Neural cell (in vitro differentiated cells): ENCODE data around the gene TNFRSF4. TPM values are rescaled to one million over a fixed set of nuclear protein-coding genes. Genes with fewer than 3 reads are reported as not detected.

ENCODE experiments used
- H2AFZ ChIP-seq: fragments of 200-600, 300-800 bp; sonication (generic), shearing (Covaris generic); 2 replicates; pipeline ENCODE4 v1.6.0; 2014; ENCODE audit warnings: low read depth, mild to moderate bottlenecking, antibody characterized with exemption, low read length, moderate library complexity
- H3F3A ChIP-seq: fragments of 200-600 bp; shearing (Covaris generic); 2 replicates; pipeline ENCODE4 v1.6.1; 2016; ENCODE audit warnings: mild to moderate bottlenecking, moderate library complexity, mixed read lengths, antibody characterized with exemption, low read length; ENCODE audit not compliant: insufficient read depth, poor library complexity, severe bottlenecking
- H3K27ac ChIP-seq: fragments of 200-600, 300-800 bp; sonication (generic), shearing (Covaris generic); 2 replicates; pipeline ENCODE4 v1.5.1; 2014; ENCODE audit warnings: mild to moderate bottlenecking, low read length, moderate library complexity
- H3K27me3 ChIP-seq: fragments of 300-800, 200-600 bp; sonication (generic), shearing (Covaris generic); 2 replicates; pipeline ENCODE4 v1.6.0; 2014; ENCODE audit warnings: mild to moderate bottlenecking, low read depth, low read length, moderate library complexity; ENCODE audit not compliant: insufficient read depth
- H3K36me3 ChIP-seq: fragments of 300-800, 200-600 bp; sonication (generic), shearing (Covaris generic); 2 replicates; pipeline ENCODE4 v1.5.1; 2014; ENCODE audit warnings: mild to moderate bottlenecking, antibody characterized with exemption, low read length, moderate library complexity; ENCODE audit not compliant: insufficient read depth
- H3K4me2 ChIP-seq: fragments of 300-800, 200-600 bp; sonication (generic), shearing (Covaris generic); 2 replicates; pipeline ENCODE4 v1.6.0; 2014; ENCODE audit warnings: mild to moderate bottlenecking, low read length
- H3K4me3 ChIP-seq: fragments of 300-800, 200-600 bp; sonication (generic), shearing (Covaris generic); 2 replicates; pipeline ENCODE4 v1.5.1; 2014; ENCODE audit warnings: mild to moderate bottlenecking, low read length, moderate library complexity
- H3K79me2 ChIP-seq: fragments of 200-600 bp; shearing (Covaris generic); replicated peaks from 2 replicates; pipeline ENCODE4 v1.6.0; 2014; ENCODE audit warnings: mild to moderate bottlenecking, low read length, moderate library complexity; ENCODE audit not compliant: insufficient read depth
- H3K9ac ChIP-seq: fragments of 300-800, 200-600 bp; sonication (generic), shearing (Covaris generic); 2 replicates; pipeline ENCODE4 v1.6.1; 2016; ENCODE audit warnings: mild to moderate bottlenecking, low read length, mixed read lengths
- H3K9me2 ChIP-seq: fragments of 200-600 bp; shearing (Covaris generic); 2 replicates; pipeline ENCODE4 v1.6.1; 2016; ENCODE audit warnings: mild to moderate bottlenecking, low read length, mixed read lengths; ENCODE audit not compliant: insufficient read depth
- H3K9me3 ChIP-seq: fragments of 200-600, 300-800 bp; sonication (generic), shearing (Covaris generic); 2 replicates; pipeline ENCODE4 v1.6.1; 2016; ENCODE audit warnings: mild to moderate bottlenecking, mixed run types, low read length, moderate library complexity, mixed read lengths
- H4K20me1 ChIP-seq: fragments of 200-600 bp; shearing (Covaris generic); 2 replicates; pipeline ENCODE4 v1.6.1; 2016; ENCODE audit warnings: mild to moderate bottlenecking, mixed run types; ENCODE audit not compliant: insufficient read depth
- CTCF ChIP-seq: fragments of 450-650 bp; IDR thresholded peaks from 2 replicates; pipeline ENCODE4 v1.5.1; 2014; ENCODE audit warnings: antibody characterized with exemption, mild to moderate bottlenecking, moderate library complexity; ENCODE audit not compliant: poor library complexity, severe bottlenecking
- EP300 ChIP-seq: fragments of 450-650 bp; conservative IDR thresholded peaks from 2 replicates; pipeline ENCODE4 v1.6.1; 2014; ENCODE audit warnings: antibody characterized with exemption, mild to moderate bottlenecking, moderate library complexity; ENCODE audit not compliant: poor library complexity, severe bottlenecking
- EZH2 ChIP-seq: fragments of 200-600, 300-800 bp; shearing (Covaris generic), sonication (generic); IDR thresholded peaks from 2 replicates; pipeline ENCODE4 v1.6.1; 2014; ENCODE audit warnings: antibody characterized with exemption, low read length, borderline replicate concordance, mild to moderate bottlenecking; ENCODE audit not compliant: insufficient read depth, poor library complexity, severe bottlenecking
- MXI1 ChIP-seq: fragments of 450-650 bp; conservative IDR thresholded peaks from 2 replicates; pipeline ENCODE4 v1.6.1; 2014; ENCODE audit warnings: antibody characterized with exemption, mild to moderate bottlenecking; ENCODE audit not compliant: poor library complexity, severe bottlenecking
- POLR2AphosphoS5 ChIP-seq: IDR thresholded peaks from 2 replicates; pipeline ENCODE4 v1.6.1; 2012
- RAD21 ChIP-seq: fragments of 450-650 bp; conservative IDR thresholded peaks from 2 replicates; pipeline ENCODE4 v1.6.1; 2014; ENCODE audit warnings: antibody characterized with exemption, mild to moderate bottlenecking, moderate library complexity
- SMC3 ChIP-seq: fragments of 450-650 bp; conservative IDR thresholded peaks from 2 replicates; pipeline ENCODE4 v1.6.1; 2014; ENCODE audit warnings: antibody characterized with exemption, mild to moderate bottlenecking, moderate library complexity; ENCODE audit not compliant: poor library complexity
- TAF1 ChIP-seq: IDR thresholded peaks from 2 replicates; pipeline ENCODE4 v1.6.1; 2012; ENCODE audit warnings: low read depth
- polyA plus RNA-seq: library from polyadenylated mRNA; depleted of rRNA; stranded (reverse); fragments of >200 nt; gene quantifications from 2 replicates; pipeline ENCODE4 v1.2.3, GENCODE V29; 2014
- TF ChIP-seq, protein P1 (sequence below): IDR thresholded peaks from 2 replicates; pipeline ENCODE4 v1.6.1; 2012; ENCODE audit warnings: borderline replicate concordance

The TNFRSF4 gene
- polyA plus RNA-seq, 1 donor from 2014 or later: not detected

DNA sequence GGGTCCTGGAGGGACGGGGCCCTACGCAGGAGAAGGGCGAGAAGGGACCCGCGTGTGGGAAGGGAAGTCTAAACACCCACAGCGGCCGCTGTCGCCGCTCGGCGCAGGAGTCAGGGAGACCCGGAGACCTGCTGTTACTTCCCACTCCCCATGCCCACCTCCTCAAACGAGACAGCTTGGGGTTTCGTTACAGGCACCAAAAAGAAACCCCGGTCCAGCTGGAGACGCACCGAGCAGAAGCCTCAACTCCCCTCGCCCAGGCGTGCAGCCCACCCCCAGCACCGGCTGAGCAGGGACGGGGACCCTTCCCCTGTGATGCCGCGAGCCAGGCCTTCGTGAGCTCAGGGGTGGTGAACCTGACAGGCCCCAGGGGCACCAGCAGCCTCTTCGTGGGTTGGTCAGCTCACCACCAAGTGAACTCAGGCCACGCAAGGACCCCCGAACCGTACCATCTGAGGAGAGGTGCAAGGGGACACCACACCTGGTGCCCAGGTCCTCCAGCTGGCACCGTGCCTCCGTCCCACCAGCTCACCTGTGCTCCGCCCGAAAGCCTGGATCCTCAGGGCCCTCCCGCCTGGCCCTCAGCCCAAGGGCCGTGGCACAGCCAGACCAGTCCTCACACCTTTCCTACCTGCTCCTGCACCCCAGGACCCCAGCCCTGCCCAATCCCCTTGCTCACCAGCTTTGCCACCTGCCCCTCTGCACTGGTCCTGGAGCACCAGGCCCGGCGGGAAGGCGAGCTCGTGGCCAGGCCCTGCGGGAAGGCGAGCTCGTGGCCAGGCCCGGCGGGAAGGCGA lies 12.8 kb upstream of the TNFRSF4 start:
- TF ChIP-seq EP300 (no peak), EZH2 (no peak), SMC3 (no peak), MXI1 (no peak), CTCF (no peak), RAD21 (no peak), TAF1 (no peak), POLR2AphosphoS5 (no peak)
- TF ChIP-seq, protein P1, sequence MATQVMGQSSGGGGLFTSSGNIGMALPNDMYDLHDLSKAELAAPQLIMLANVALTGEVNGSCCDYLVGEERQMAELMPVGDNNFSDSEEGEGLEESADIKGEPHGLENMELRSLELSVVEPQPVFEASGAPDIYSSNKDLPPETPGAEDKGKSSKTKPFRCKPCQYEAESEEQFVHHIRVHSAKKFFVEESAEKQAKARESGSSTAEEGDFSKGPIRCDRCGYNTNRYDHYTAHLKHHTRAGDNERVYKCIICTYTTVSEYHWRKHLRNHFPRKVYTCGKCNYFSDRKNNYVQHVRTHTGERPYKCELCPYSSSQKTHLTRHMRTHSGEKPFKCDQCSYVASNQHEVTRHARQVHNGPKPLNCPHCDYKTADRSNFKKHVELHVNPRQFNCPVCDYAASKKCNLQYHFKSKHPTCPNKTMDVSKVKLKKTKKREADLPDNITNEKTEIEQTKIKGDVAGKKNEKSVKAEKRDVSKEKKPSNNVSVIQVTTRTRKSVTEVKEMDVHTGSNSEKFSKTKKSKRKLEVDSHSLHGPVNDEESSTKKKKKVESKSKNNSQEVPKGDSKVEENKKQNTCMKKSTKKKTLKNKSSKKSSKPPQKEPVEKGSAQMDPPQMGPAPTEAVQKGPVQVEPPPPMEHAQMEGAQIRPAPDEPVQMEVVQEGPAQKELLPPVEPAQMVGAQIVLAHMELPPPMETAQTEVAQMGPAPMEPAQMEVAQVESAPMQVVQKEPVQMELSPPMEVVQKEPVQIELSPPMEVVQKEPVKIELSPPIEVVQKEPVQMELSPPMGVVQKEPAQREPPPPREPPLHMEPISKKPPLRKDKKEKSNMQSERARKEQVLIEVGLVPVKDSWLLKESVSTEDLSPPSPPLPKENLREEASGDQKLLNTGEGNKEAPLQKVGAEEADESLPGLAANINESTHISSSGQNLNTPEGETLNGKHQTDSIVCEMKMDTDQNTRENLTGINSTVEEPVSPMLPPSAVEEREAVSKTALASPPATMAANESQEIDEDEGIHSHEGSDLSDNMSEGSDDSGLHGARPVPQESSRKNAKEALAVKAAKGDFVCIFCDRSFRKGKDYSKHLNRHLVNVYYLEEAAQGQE: no peak

DNA sequence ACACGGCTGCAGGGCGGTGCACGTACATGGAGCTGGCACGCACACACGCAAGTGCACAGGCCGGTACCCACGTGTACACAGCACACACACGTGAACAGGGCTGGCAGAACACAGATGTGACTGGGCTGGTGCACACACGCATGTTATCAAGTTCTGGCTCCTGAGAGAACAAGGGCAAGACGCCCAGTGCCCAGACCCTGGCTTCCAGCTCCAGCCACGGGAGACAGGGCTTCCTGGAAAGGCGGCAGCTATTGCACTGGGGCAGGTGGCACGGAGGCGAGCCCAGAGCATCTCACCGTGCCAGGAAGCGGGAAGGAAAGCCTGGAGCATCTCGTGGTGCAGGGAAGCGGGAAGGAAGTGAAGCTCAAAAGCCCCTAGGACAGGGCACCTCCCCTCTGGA lies 12.0 kb upstream of the TNFRSF4 start:
- no peaks in the 10 kb centered on the region for H3F3A ChIP-seq
- H3K9ac ChIP-seq: no peak overlapping the region
- no peaks in the 10 kb centered on the region for H4K20me1 ChIP-seq
- no peaks in the 10 kb centered on the region for H3K9me2 ChIP-seq
- peaks cover 18% of the 10 kb centered on the region for H3K79me2 ChIP-seq
- no peak overlapping the region for H3K4me3 ChIP-seq
- no peak overlapping the region for H3K4me2 ChIP-seq
- no peaks in the 10 kb centered on the region for H3K36me3 ChIP-seq
- H3K9me3 ChIP-seq: no peaks in the 10 kb centered on the region
- H2AFZ ChIP-seq: no peak overlapping the region
- TF ChIP-seq POLR2AphosphoS5: no peak
- TF ChIP-seq, protein P1: no peak
- TF ChIP-seq MXI1: no peak
- TF ChIP-seq TAF1: no peak
- no peak for TF ChIP-seq EZH2
- H3K27me3 ChIP-seq: no peaks in the 10 kb centered on the region
- H3K27ac ChIP-seq: no peak overlapping the region

More for the DNA sequence above, 12.8 kb upstream of the TNFRSF4 start:
- peaks cover 21% of the 10 kb centered on the region for H3K79me2 ChIP-seq
- no peak overlapping the region for H3K9ac ChIP-seq
- H3K9me3 ChIP-seq: no peaks in the 10 kb centered on the region
- H3K27me3 ChIP-seq: no peaks in the 10 kb centered on the region
- H3K4me2 ChIP-seq: no peak overlapping the region
- H3K27ac ChIP-seq: no peak overlapping the region
- no peaks in the 10 kb centered on the region for H3K36me3 ChIP-seq
- H3K4me3 ChIP-seq: no peak overlapping the region
- H2AFZ ChIP-seq: no peak overlapping the region
- H3K9me2 ChIP-seq: no peaks in the 10 kb centered on the region
- H4K20me1 ChIP-seq: no peaks in the 10 kb centered on the region
- H3F3A ChIP-seq: no peaks in the 10 kb centered on the region
